GM10248 (cell line): ENCODE measurements around the gene ZMPSTE24.
"Not testable (repeated sequence)": the region's sequence is repeated elsewhere in the genome, so short reads cannot be mapped to it uniquely, and the experiment has no call there.

Experiments used
- CTCF ChIA-PET: fragments of 300-600 bp; sonication (Branson Sonifier 250); formaldehyde crosslinking; extraction: SDS; loops from one replicate; lab custom pipeline; 2021; ENCODE audit warnings: antibody characterized with exemption; lab: Yijun Ruan, JAX
- POLR2A ChIA-PET: fragments of 350-650 bp; sonication (Branson Sonifier 250); formaldehyde crosslinking; extraction: SDS; loops from one replicate; lab custom pipeline; 2020; ENCODE audit warnings: antibody characterized with exemption; lab: Yijun Ruan, JAX
- DNase-seq: peaks from one replicate; pipeline ENCODE4 v3.0.0; 2012; ENCODE audit errors: extremely low spot score
- TF ChIP-seq, protein P1 (sequence below): IDR thresholded peaks from 2 replicates; pipeline ENCODE4 v1.5.1; 2012; ENCODE audit warnings: mild to moderate bottlenecking, low read depth; ENCODE audit errors: extremely low read depth, missing control alignments, control extremely low read depth

Gene ZMPSTE24

GRCh38 chr1:40257688-40258444 is at the start of gene ZMPSTE24:
ZMPSTE24 (plus strand) TSS chr1:40258236; CDS start chr1:40258272, 36 bp downstream.
- POLR2A ChIA-PET: interaction anchor here (0.6 kb wide), 1 partner anchor 29 kb away, joined by 5 read pairs; no protein-coding TSS in a partner anchor
- TF ChIP-seq, protein P1, sequence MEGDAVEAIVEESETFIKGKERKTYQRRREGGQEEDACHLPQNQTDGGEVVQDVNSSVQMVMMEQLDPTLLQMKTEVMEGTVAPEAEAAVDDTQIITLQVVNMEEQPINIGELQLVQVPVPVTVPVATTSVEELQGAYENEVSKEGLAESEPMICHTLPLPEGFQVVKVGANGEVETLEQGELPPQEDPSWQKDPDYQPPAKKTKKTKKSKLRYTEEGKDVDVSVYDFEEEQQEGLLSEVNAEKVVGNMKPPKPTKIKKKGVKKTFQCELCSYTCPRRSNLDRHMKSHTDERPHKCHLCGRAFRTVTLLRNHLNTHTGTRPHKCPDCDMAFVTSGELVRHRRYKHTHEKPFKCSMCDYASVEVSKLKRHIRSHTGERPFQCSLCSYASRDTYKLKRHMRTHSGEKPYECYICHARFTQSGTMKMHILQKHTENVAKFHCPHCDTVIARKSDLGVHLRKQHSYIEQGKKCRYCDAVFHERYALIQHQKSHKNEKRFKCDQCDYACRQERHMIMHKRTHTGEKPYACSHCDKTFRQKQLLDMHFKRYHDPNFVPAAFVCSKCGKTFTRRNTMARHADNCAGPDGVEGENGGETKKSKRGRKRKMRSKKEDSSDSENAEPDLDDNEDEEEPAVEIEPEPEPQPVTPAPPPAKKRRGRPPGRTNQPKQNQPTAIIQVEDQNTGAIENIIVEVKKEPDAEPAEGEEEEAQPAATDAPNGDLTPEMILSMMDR: no peak
- CTCF ChIA-PET: interaction anchor here (0.6 to 1.4 kb wide), 4 partner anchors 24 to 147 kb away, joined by 3 read pairs; no protein-coding TSS in a partner anchor
- peak; percentile 91 for DNase-seq

- POLR2A ChIA-PET: interaction anchor here (0.6 kb wide), 2 partner anchors 18 to 57 kb away, joined by 3 to 4 read pairs; no protein-coding TSS in a partner anchor
- TF ChIP-seq, protein P1: no peak
- CTCF ChIA-PET: interaction anchor here (0.8 to 2.1 kb wide), 7 partner anchors 12 to 128 kb away, joined by 3 to 10 read pairs (median 3); no protein-coding TSS in a partner anchor
- DNase-seq: no peak
Measured at GRCh38 chr1:40210511-40211204, 47.4 kb upstream of the ZMPSTE24 start.

GRCh38 chr1:40218333-40218732 is 39.7 kb upstream of the ZMPSTE24 start:
- TF ChIP-seq, protein P1: no peak
- CTCF ChIA-PET: interaction anchor here (1.1 to 1.8 kb wide), 4 partner anchors 11 to 75 kb away, joined by 3 to 5 read pairs (median 4); no protein-coding TSS in a partner anchor
- POLR2A ChIA-PET: interaction anchor here (0.6 kb wide), 1 partner anchor 11 kb away, joined by 7 read pairs; no protein-coding TSS in a partner anchor
- no peak for DNase-seq

DNA sequence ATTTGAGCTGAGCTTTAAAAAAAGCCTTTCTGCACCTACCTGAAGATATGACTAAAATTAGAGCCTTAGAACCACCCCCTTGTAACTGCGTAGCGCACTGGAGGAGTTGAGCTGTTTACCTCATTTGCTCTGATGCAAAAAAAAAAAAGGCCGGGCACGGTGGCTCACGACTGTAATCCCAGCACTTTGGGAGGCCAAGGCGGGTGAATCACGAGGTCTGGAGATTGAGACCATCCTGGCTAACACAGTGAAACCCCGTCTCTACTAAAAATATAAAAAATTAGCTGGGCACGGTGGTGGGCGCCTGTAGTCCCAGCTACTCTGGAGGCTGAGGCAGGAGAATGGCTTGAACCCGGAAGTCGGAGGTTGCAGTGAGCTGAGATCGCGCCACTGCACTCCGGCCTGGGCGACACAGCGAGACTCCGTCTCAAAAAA is 36.5 kb upstream of the ZMPSTE24 start:
- CTCF ChIA-PET: interaction anchor here (1.3 to 1.6 kb wide), 2 partner anchors 14 to 95 kb away, joined by 3 read pairs; no protein-coding TSS in a partner anchor
- not testable (repeated sequence) for DNase-seq
- POLR2A ChIA-PET: interaction anchor here (0.5 kb wide), 1 partner anchor 40 kb away, joined by 3 read pairs; no protein-coding TSS in a partner anchor

- POLR2A ChIA-PET: no interaction called here
- no peak for DNase-seq
- TF ChIP-seq, protein P1: no peak
- CTCF ChIA-PET: interaction anchor here (0.7 to 1.6 kb wide), 2 partner anchors 13 to 78 kb away, joined by 3 read pairs; no protein-coding TSS in a partner anchor
Measured at GRCh38 chr1:40221977-40222772, 35.9 kb upstream of the ZMPSTE24 start.

GRCh38 chr1:40224040-40224439 is 34.0 kb upstream of the ZMPSTE24 start:
- POLR2A ChIA-PET: interaction anchor here (0.6 kb wide), 2 partner anchors 58 to 488 kb away, joined by 3 read pairs; no protein-coding TSS in a partner anchor
- CTCF ChIA-PET: interaction anchor here (1.1 to 1.2 kb wide), 3 partner anchors 38 to 141 kb away, joined by 3 read pairs; no protein-coding TSS in a partner anchor
- DNase-seq: no peak
- TF ChIP-seq, protein P1: no peak
